ENCODE measurements around the gene STAG3. TPM values are rescaled to one million over a fixed set of nuclear protein-coding genes. Genes with fewer than 3 reads are reported as not detected.

Gene STAG3
- total and polyA plus RNA-seq, 2 of the 8 experiments (the other 6 are each of a cell fraction or from before 2014, with no cell fraction given): 1.3 to 3.3 TPM

DNA sequence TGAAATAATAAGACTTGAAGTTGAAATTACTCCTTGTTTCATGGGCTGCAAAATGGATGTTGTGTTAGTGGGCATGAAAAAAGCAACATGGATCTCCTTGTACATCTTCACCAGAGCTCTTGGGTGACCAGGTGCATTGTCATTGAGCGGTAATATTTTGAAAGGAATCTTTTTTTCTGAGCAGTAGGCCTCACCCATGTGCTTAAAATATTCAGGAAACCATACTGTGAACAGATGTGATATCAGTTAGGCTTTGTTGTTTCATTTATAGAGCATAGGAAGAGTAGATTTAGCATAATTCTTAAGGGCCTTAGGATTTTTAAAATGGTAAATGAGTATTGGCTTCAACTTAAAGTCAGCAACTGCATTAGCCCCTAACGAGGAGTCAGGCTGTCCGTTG lies 15.3 kb downstream of the STAG3 start:
- ChIA-PET POLR2A (ENCODE audit: partially characterized antibody) (interaction anchor here (1.1 kb wide), 1 partner anchor 12 kb away, joined by 3 read pairs; no protein-coding TSS in a partner anchor), CTCF (ENCODE audit: partially characterized antibody) (interaction anchor here (1.2 to 3.2 kb wide), 4 partner anchors 10 to 141 kb away, joined by 3 to 17 read pairs (median 4); no protein-coding TSS in a partner anchor)
- no peak overlapping the region for H2BK20ac ChIP-seq (ENCODE audit: low read length)
- H3K18ac ChIP-seq (ENCODE audit: extremely low read depth, low read length): no peak overlapping the region
- no peak overlapping the region for H2BK15ac ChIP-seq (ENCODE audit: low read length)
- no peak overlapping the region for H3K4ac ChIP-seq (replicated peaks; ENCODE audit: insufficient read length, low read depth, low read length)
- no peaks in the 10 kb centered on the region for H3K79me2 ChIP-seq (ENCODE audit: control insufficient read depth in 1 of 2, insufficient read depth in 2 of 2, low read length in 2 of 2)
- no peaks in the 10 kb centered on the region for H3K4me1 ChIP-seq (replicated peaks in 1 of 4; ENCODE audit: control insufficient read depth in 3 of 4, insufficient read depth in 4 of 4, low read length in 3 of 4)
- no peak overlapping the region for H4K91ac ChIP-seq (replicated peaks; ENCODE audit: insufficient read length, low read length)
- no peak overlapping the region for H3K9ac ChIP-seq (replicated peaks in 1 of 4; ENCODE audit: extremely low read depth in 1 of 4, low read depth in 3 of 4, low read length in 3 of 4)
- no peak overlapping the region for H3K4me2 ChIP-seq (ENCODE audit: insufficient read depth in 1 of 2, low read depth in 2 of 2, low read length in 2 of 2)
- H4K5ac ChIP-seq (ENCODE audit: insufficient read length, low read depth, low read length): no peak overlapping the region
- H3K56ac ChIP-seq (replicated peaks; ENCODE audit: insufficient read length, low read depth, low read length): no peak overlapping the region
- H3K79me1 ChIP-seq (ENCODE audit: low read depth, low read length): no peaks in the 10 kb centered on the region
- 90% methylated on average over 3 of the region's 3 CpGs; no CpG with 5 or more reads in 1 of the 2 experiments for WGBS, 2 experiments (ENCODE audit: extremely low coverage in 1 of 2, insufficient coverage in 1 of 2, insufficient read length in 1 of 2, insufficient replicate concordance in 2 of 2, low coverage in 1 of 2, low lambda C conversion rate in 2 of 2, missing lambda C conversion rate in 1 of 2)
- no peak overlapping the region for H3K14ac ChIP-seq (ENCODE audit: insufficient read length)
- FAIRE-seq (no peak), DNase-seq (ENCODE audit: low read depth in 1 of 2, low spot score in 2 of 2) (no peak)
- H4K8ac ChIP-seq (ENCODE audit: extremely low read depth, insufficient read depth, low read length): no peak overlapping the region
- H2BK12ac ChIP-seq (ENCODE audit: low read depth, low read length): no peak overlapping the region
- no peak overlapping the region for H3K23ac ChIP-seq (ENCODE audit: insufficient read length)
- H2AK5ac ChIP-seq (ENCODE audit: low read depth, low read length): no peak overlapping the region
- H3K4me3 ChIP-seq (ENCODE audit: extremely low read depth in 1 of 4, insufficient read depth in 2 of 4, low read depth in 3 of 4, low read length in 4 of 4): no peak overlapping the region
- H2BK5ac ChIP-seq (ENCODE audit: low read depth, low read length): no peak overlapping the region
- no peaks in the 10 kb centered on the region for H3K23me2 ChIP-seq (ENCODE audit: low read depth, low read length)
- no peaks in the 10 kb centered on the region; a peak in 1 of 7 replicates for H3K27me3 ChIP-seq (replicated peaks in 1 of 4; ENCODE audit: control insufficient read depth in 3 of 4, extremely low read depth in 1 of 4, insufficient read depth in 3 of 4, low read length in 3 of 4)
- H3K27ac ChIP-seq (ENCODE audit: low read depth, low read length): no peak overlapping the region
- H3K36me3 ChIP-seq (ENCODE audit: control insufficient read depth in 2 of 4, insufficient read depth in 4 of 4, low read length in 3 of 4): no peaks in the 10 kb centered on the region
- H2BK120ac ChIP-seq (replicated peaks; ENCODE audit: low read depth, low read length): no peak overlapping the region
- no peaks in the 10 kb centered on the region for H3K9me3 ChIP-seq (ENCODE audit: insufficient read depth in 2 of 2, low read depth in 1 of 2, low read length in 1 of 2)
- no peaks in the 10 kb centered on the region for H4K20me1 ChIP-seq (replicated peaks in 1 of 2; ENCODE audit: control insufficient read depth in 1 of 2, insufficient read depth in 2 of 2, low read length in 2 of 2)
- no peak overlapping the region for H2AFZ ChIP-seq (ENCODE audit: low read length)
- TF ChIP-seq EP300 (IDR thresholded peaks at IDR 0.05; ENCODE audit: borderline replicate concordance in 1 of 2, low read depth in 2 of 2, low read length in 2 of 2) (no peak), CHD1 (IDR thresholded peaks at IDR 0.05; ENCODE audit: low read depth, low read length) (no peak), CTBP2 (IDR thresholded peaks at IDR 0.05; ENCODE audit: borderline replicate concordance, insufficient read depth, insufficient read length, low read length) (no peak), CHD2 (IDR thresholded peaks at IDR 0.05; ENCODE audit: low read length) (no peak), GTF2F1 (IDR thresholded peaks at IDR 0.05; ENCODE audit: borderline replicate concordance, low read depth, low read length) (no peak), RNF2 (IDR thresholded peaks at IDR 0.05; ENCODE audit: borderline replicate concordance, low read depth, low read length, missing control alignments, poor library complexity, severe bottlenecking) (no peak), SP1 (IDR thresholded peaks at IDR 0.05; ENCODE audit: low read depth, low read length) (no peak), EZH2 (IDR thresholded peaks at IDR 0.05; ENCODE audit: low read depth, low read length, severe bottlenecking) (no peak), SAP30 (IDR thresholded peaks at IDR 0.05; ENCODE audit: insufficient read depth, insufficient replicate concordance, low read length) (no peak), FOSL1 (IDR thresholded peaks at IDR 0.05; ENCODE audit: insufficient read depth, low read depth, low read length) (no peak), BCL11A (IDR thresholded peaks at IDR 0.05; ENCODE audit: low read depth in 2 of 2, low read length in 2 of 2) (no peak), BRCA1 (IDR thresholded peaks at IDR 0.05; ENCODE audit: low read depth, low read length) (no peak)
- TF ChIP-seq, protein P1, sequence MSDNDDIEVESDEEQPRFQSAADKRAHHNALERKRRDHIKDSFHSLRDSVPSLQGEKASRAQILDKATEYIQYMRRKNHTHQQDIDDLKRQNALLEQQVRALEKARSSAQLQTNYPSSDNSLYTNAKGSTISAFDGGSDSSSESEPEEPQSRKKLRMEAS (IDR thresholded peaks at IDR 0.05): no peak

All from H1 (cell line).